Activated CD4-positive, alpha-beta T cell treated with anti-CD3 and anti-CD28 coated beads for 24 hours (primary cell): ENCODE data around the gene NLE1.
"Not testable (repeated sequence)": the region's sequence is repeated elsewhere in the genome, so short reads cannot be mapped to it uniquely, and the experiment has no call there.

Source experiments
- DNase-seq, 2 donors: peaks; one replicate each; pipeline ENCODE4 v3.0.0-alpha.2; 2020; ENCODE audit warnings: low read depth in 2 of 2

Gene NLE1

DNA sequence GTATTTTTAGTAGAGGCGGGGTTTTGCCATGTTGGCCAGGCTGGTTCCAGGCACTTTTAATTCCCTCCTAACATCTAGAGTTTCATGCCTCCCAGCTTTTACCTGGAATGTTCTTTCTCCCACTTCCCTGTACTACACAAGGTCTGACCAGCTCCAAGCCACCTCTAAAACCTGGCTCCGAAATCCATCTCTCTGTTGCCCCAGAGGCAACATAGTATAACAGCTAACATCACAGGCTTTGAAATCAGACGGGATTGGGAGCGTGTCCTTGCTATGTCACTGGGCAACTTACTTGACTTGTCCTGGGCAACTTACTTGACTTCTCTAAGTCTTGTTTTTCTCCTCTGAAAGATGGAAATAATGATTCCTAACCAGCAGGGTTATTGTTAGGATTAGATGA, 20.7 kb upstream of the NLE1 start:
- DNase-seq = no peak

DNA sequence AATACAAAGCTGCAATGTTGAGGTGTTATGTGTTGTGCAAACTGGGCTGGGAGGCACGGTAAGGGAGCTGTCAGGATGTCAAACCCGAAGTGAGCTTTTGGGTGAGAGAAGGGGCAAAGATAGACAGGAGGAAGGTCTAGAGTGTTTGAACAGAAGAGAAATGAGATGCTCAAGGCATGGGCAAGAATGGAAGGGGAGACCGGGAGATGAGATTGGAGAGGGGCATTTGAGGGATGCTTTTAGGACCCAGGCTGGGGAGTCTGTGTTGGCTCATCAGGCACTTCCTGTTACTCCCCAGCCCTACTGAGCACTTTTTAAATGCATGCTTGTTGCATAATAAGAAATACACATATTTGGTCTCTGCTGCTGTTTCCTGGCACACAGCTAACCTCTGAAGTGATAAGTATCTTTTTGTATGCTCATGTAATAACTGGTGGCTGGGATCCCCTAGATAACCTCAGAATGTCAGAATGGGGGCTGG, 19.2 kb upstream of the NLE1 start:
- no peak for DNase-seq

DNA sequence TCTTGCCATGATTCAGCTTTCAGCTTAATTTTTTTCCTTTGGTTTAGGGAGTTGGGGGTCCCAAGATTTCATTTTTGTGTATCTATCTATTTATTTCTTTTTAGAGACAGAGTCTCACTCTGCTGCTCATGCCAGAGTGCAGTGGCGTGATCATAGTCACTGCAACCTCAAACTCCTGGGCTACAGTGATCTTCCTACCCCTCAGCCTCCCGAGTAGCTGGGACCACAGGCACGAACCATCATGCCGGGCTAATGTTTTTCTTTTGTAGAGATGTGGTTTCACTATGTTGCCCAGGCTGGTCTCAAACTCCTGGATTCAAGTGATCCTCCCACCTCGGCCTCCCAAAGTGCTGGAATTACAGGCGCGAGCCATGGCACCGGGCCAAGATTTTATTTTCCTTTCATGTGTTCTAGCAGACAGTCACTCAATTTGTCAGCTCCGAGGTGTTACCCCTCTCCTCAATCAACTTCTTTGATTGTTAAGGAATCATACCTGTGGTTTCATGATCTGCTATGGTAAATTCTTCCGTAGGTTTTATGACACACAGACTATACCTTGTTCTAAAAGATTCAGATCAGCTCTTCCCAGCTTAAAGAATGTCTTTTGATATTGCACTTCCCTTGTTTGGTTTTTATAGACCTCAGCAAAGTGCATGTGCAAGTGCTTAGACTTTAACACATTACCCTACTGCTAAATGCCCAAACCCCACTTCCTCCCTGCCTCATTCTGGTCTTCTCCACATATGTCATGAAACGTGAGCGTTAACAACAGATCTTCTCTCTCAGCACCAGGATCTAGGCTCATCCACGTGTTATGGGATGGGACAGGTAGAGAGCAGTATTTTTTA, 18.5 kb upstream of the NLE1 start:
- no peak for DNase-seq

DNA sequence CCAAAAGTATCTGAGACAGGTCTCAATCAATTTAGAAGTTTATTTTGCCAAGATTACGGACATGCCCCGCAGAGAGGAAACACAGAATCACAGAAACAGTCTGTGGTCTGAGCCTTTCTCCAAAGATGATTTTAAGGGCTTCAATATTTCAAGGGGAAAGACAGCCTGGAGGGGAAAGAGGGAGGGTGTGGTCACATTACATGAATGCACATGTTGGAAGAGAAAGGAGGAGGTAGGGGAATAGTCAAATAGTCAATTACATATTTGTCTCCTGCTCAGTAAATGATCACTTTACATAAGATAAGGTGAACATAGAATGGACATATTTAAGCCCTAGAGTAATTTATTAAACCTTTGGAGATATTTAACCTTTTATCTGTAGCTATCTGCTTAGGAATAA, 17.8 kb upstream of the NLE1 start:
- no peak for DNase-seq

DNA sequence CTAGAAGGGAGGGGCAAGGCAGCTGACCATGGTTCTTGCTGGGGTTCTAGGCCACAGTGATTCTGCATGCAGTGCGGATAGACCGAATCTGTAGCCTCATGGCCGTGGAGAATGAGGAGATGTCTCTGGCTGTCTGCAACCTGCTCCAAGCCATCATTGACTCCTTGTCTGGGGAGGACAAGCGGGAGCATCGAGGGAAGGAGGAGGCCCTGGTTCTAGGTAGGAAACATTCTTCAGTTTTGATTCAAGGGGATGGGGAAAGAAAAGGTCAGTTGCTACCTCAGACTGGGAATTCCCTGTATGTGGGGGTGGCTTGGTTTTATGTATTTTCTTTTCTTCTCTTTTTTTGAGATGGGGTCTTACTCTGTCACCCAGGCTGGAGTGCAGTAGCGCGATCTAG, 13.1 kb upstream of the NLE1 start:
- no peak for DNase-seq

DNA sequence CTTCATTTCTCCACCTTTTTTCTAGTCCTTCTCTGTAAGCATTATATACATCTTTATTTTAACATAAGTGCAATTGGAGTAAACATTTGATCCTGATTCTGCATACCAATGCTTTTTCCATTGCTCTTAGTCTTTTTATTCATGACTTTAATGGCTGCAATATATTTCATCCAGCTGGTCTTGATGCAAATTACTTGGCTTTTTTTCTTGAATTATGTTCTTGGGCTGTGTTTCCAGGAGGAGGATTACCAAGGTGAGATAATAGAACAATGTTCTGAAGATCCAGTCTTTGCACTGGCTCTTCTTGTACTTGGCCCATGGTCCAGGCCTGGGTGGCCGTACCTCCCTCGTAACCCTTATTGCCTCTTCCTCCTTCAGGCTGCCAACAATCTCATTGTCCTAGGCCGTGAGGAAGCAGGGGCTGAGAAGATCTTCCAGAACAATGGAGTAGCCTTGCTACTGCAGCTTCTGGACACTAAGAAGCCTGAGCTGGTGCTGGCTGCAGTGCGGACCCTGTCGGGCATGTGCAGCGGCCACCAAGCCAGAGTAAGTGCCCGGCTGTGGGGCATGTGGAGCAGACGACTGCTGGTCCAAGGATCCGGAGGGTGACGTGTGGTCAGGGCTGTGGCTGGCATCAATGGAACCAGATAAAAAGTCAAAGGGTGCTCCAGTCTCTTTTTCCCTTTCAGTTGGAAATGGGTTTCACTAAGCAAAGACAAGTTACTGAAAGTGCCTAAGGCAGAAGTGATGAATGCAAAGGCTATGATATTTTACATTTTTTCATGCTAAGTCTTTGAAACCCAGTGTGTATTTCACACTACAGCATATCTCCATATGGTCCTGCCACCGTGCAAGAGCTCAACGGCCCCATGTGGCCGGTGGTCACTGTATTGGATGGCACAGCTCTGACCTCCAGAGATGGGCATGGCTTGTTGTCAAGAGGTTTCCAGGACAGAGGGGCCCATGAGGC, 12.4 kb upstream of the NLE1 start:
- DNase-seq = no peak

DNA sequence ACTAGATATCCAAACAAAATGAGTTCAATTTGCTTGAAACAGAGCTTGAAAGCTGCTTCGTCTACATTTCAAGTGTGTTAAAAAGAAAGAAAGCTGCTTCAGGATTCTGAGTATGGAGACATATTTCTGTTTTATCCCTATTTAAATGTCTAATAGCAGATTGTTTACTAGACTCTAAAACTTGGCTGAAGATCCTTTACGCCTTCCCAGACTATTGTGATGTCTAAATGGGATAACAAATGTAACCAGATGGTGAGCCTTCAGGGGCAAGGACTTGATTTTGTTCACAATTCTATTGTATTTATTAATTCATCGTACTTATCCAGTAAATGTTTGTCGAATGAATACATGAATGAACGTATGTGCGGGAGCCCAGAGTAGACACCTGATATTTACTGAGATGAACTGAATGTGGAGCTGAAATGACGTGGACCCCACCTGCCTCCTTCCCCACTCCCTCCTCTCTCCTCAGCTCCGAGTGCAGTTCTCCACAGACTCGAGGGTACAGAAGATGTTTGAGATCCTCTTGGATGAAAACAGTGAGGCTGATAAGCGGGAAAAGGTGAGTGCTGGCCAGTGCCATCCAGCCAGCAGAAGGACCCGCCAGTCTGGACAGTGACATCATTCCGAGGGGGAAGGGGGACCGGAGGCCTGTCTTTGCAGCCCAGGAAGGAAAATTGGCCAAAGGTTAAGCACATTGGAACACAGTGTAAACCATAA, 10.5 kb upstream of the NLE1 start:
- no peak for DNase-seq

DNA sequence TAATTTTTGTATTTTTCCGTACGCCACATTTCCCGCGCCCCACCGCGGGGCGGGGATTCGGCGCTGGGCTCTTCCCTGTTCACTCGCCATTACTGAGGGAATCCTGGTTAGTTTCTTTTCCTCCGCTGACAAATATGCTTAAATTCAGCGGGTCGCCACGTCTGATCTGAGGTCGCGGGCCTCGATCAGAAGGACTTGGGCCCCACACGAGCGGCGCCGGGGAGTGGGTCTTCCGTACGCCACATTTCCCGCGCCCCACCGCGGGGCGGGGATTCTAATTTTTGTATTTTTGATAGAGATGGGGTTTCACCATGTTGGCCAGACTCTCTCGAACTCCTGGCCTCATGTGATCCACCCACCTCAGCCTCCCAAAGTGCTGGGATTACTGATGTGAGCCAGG, 9.0 kb upstream of the NLE1 start:
- DNase-seq = not testable (repeated sequence)

DNA sequence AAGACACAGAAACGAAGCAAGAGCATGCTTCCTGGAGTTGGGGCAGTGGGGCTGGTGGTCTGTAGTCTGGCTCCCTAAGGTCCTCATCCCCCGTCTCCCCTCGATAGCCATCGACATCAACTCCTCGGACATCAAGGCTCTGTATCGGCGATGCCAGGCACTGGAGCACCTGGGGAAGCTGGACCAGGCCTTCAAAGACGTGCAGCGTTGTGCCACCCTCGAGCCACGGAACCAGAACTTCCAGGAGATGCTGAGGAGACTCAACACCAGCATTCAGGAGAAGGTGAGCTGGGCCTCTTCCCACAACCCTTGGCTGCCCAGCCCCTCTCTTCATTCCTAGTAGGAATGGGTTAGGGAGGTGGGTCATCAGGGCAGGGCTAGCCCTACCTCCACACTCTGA, 7.8 kb upstream of the NLE1 start:
- no peak for DNase-seq

DNA sequence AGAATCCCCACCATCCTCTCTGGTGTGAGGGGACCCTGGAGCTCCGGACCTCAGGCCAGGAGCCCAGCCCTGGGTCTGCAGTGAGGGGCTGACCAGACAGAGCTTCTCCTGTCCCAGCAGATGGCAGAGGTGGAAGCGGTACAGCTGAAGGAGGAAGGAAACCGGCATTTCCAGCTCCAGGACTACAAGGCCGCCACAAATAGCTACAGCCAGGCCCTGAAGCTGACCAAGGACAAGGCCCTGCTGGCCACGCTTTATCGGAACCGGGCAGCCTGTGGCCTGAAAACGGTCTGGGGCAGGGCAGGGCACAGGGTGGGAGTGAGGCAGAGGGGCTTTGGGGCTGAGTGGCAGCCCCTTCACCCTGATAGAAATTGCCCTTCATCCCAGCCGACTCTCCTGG, 6.0 kb upstream of the NLE1 start:
- no peak for DNase-seq

DNA sequence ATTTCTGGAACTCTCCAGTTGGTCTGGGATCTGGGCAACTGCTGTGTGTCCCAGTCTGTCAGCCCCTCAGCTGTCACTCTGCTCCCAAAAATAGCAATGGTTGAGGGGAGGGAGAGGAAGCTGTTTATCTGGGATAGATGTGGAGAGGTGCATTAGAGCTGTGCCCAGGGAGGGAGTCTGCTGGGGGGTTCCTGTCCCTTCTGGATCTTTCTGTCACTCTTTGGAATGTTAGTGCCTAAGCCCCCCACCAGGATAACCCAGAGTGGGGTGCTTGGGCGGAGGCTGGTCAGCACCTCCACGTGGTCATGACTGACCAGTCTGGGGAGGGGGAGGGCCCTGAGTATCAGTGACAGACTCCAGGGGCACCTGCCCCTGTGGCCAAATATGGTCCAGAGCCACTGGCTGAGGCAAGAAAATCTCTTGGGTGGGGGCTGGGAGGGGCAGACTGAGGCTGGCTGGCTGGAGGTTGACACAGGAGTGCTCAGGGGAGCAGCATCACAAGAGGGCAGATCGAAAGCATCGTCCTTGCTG, 5.3 kb upstream of the NLE1 start, which contains the start of gene UNC45B:
TSS of gene UNC45B (plus strand) at position 443 of the 531 bp plus-strand sequence. CDS start 447 bp downstream, outside the sequence.
- DNase-seq = no peak

DNA sequence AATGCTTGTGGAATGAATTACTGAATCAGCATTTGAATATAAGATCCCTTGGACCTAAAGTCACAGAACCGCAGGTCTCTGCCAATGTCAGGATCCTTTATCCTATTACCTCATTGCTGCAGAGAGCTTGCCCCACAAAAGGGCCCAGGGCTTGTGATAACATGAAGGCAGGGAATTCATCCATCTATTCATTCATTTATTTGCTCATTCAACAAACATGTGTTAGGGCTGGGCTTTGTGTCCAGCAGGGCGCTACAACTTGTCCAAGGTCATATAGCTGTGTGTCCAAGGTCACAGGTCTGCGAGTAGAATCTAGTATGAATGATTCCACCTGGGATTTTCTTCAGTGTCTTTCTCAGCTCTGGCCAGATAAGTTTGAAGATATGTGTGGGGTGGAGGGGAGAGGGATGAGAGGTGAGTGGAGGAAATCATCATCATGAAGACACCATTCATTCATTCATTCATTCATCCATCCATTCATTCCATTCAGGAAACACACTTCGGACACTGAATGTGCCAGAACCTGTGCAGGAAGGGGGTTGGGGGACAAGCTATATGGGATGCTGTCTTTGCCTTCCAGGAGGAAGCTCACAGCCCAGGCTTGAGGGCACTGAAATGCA, 4.2 kb upstream of the NLE1 start:
- DNase-seq = no peak

DNA sequence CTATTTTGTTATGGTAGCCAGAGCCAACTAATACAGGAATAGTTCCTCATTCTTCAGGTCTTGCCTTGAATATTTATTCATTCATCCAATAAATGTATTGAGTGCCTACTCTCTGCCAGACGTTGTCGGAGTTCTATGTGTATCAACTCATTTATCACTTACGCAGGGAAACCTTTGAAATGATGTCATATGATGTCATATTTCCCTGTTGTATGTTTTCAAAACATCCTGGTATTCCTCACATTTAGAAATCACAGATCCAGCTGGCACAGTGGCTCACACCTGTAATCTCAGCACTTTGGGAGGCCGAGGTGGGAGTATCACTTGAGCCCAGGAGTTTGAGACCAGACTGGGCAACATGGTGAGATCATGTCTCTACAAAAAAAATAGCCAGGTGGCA, 2.7 kb upstream of the NLE1 start:
- DNase-seq = no peak

DNA sequence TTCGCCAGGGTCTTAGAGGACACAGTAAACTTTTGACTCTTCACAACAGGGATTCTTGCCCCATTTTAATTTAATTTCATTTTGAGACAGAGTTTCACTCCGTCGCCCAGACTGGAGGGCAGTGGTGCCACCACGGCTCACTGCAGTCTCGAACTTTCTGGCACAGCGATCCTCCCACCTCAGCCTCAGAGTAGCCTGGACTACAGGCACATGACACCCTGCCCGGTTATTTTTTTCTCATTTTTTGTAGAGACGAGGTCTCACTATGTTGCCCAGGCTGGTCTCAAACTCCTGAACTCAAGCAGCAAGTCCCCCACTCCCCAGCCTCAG, 329 bp upstream of the NLE1 start:
- DNase-seq = no peak

DNA sequence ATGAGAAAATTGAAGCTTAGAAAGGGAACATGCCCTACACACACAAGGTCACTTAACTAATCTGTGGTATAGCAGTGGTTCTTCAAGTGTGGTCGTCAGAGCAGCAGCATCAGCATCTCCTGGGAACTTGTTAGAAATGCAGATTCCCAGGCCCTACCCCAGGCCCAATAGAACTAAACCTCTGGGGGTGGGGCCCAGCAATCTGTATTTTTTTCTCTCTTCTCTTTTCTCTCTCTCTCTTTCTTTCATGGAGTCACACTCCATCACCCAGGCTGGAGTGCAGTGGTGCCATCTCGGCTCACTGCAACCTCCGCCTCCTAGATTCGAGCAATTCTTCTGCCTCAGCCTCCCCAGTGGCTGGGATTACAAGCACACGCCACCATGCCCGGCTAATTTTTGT, 3.9 kb downstream of the NLE1 start:
- DNase-seq = no peak

DNA sequence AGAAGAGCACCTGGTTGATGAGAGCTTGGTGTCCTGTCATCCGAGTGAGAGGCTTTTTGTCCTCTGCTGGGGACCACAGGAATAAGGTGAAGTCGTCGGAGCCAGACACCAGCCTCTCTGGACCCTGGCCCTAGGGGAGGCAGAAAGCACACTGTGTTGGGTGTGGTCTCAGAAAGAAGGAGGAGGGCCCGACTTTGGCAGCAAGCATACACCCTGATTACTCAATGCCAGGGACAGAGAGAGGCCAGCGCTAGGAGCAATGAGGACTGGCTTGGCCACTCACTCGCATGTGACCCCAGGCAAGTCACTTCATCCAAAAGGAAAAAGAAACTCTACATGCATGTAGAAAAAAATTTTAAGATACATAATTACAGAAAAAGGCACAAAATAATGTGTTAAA, 6.8 kb downstream of the NLE1 start:
- no peak for DNase-seq

DNA sequence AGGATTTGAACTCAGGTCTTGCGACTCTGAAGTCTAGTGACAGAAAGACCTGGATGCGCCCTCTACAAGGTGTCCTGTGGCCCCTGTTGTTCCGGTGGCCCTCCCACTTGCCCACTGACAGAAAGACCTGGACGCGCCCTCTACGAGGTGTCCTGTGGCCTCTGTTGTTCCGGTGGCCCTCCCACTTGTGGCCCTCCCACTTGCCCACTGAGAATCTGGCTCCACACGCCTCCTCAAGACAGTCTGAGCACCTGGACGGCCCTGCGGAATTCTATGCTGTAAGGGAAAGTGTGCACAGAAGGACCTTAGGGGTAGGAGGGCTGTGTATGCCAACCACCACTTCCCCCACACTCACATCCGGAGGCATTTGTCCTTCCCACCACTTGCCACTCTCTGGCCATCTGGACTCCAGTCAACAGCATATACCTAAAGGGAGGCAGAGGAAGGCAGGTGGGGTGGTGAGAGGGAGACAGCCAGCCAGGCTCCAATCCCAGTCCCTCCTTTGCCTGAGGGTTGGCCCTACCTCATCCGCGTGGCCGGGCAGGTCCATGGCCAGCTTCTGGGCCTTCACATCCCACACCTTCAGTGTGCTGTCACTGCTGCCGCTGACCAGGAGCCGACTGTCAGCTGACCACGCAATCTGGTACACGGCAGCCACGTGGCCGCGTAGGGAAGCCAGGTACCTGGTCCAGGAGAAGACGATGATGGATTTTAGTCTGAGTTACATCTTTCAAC, 9.1 kb downstream of the NLE1 start:
- no peak for DNase-seq

DNA sequence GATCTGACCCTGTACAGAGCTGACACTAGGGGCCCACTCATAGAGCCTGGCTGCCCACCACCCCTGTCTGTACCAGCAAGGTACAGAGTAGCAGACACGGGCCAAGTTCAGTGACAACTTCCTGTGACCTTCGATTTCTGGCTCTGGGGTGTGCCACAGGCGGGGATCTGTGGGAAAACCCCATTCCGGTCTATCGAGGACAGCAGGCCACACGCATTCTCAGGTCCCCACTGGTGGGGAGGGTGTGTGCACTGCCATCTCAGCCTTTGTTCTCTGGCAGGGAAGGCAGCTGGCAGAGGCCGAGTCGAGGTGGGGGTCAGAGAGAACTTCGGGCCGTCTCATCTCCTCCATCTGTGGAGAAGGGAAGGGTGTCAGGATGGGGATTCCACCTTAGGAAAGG, 10.0 kb downstream of the NLE1 start:
- no peak for DNase-seq

DNA sequence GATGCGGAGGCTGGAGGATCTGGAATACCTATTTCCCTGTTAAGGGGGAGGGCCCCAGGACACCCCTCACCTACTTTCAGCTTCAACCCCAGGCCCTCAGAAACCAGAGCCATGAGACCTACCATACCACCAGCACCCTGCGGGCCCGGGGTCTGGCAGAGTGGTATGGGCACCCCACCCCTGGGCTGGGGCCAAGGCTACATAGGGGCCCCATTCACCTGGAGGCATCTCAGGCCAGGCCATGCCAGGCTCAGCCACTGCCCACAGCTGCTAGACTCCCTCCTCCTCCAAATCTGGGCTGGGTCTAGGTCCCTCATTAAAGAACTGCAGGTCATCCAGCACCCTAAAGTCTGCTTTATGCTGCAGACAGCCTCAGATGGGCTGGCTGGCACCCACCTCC, 11.7 kb downstream of the NLE1 start:
- no peak for DNase-seq

DNA sequence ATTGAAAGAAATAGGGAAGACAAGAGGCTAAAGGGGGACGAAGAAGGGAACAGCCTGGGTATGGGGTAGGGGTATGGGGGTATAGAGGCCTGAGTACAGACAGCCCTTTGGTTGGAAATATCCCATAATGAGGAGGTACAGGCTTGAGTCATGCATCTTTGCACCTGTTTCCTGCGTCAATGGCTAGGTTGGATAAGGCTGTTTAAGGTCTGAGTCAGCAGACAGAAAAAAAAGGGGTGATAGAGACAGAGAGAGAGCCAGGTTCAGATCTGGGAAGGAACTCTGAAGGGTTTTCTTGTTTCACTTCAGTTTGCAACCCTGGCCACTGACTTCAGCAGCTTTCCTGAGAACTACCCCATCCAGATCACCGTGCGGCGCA, 12.1 kb downstream of the NLE1 start:
- no peak for DNase-seq
